PC-3 (cell line): ENCODE data around the gene CPOX. TPM values are rescaled to one million over a fixed set of nuclear protein-coding genes. Genes with fewer than 3 reads are reported as not detected.

Experiments used
- ATAC-seq: fragments of 200-7000 bp; cut with Tn5 transposase; 2 replicates; pipeline ENCODE4 v1.9.1; 2020; ENCODE audit warnings: mild to moderate bottlenecking, moderate library complexity
- BruUV-seq: library from RNA; stranded (reverse); fragments of 400-500 nt; replicated peaks from 2 replicates; lab custom pipeline; 2021; lab: Mats Ljungman, UMichigan
- CTCF ChIA-PET: fragments of 300-600 bp; sonication (Branson Sonifier 250); formaldehyde crosslinking; loops from one replicate; lab custom pipeline; 2022; ENCODE audit warnings: antibody characterized with exemption; lab: Charles Lee
- POLR2A ChIA-PET: fragments of 300-600 bp; sonication (Branson Sonifier 250); formaldehyde crosslinking; loops from one replicate; lab custom pipeline; 2022; ENCODE audit warnings: antibody characterized with exemption; ENCODE audit not compliant: unreplicated experiment; lab: Charles Lee
- DNase-seq: peaks from one replicate; pipeline ENCODE4 v3.0.0-alpha.2; 2015
- H2AFZ ChIP-seq: fragments of 300-600 bp; sonication (generic); 2 replicates; pipeline ENCODE4 v1.6.0; 2016; ENCODE audit warnings: antibody characterized with exemption, low read length
- H3F3A ChIP-seq: fragments of 300-600 bp; sonication (generic); one replicate; pipeline ENCODE4 v1.6.0; 2017; ENCODE audit warnings: antibody characterized with exemption, low read length, control low read depth, mild to moderate bottlenecking; ENCODE audit not compliant: unreplicated experiment
- H3K27ac ChIP-seq: fragments of 300-600 bp; sonication (generic); 2 replicates; pipeline ENCODE4 v1.5.1; 2016; ENCODE audit warnings: mild to moderate bottlenecking, low read length
- H3K27me3 ChIP-seq: fragments of 300-600 bp; sonication (generic); 2 replicates; pipeline ENCODE4 v1.6.1; 2016; ENCODE audit warnings: low read length, mixed read lengths
- H3K36me3 ChIP-seq: fragments of 300-600 bp; sonication (generic); 2 replicates; pipeline ENCODE4 v1.6.1; 2016; ENCODE audit warnings: low read depth, mixed run types, low read length, mixed read lengths
- H3K4me1 ChIP-seq: fragments of 300-600 bp; sonication (generic); 2 replicates; pipeline ENCODE4 v1.5.1; 2016; ENCODE audit warnings: low read length; ENCODE audit not compliant: insufficient read depth
- H3K4me2 ChIP-seq: fragments of 300-600 bp; sonication (generic); 2 replicates; pipeline ENCODE4 v1.6.0; 2016; ENCODE audit warnings: low read length
- H3K4me3 ChIP-seq: fragments of 300-600 bp; sonication (generic); 2 replicates; pipeline ENCODE4 v1.5.1; 2016; ENCODE audit warnings: mild to moderate bottlenecking, low read length, mixed read lengths
- H3K79me2 ChIP-seq: fragments of 300-600 bp; sonication (generic); 2 replicates; pipeline ENCODE4 v1.6.1; 2017; ENCODE audit warnings: low read length, mixed read lengths
- H3K9ac ChIP-seq: fragments of 300-600 bp; sonication (generic); 2 replicates; pipeline ENCODE4 v1.6.0; 2016; ENCODE audit warnings: mild to moderate bottlenecking, low read length
- H3K9me2 ChIP-seq: fragments of 300-600 bp; sonication (generic); replicated peaks from 2 replicates; pipeline ENCODE4 v1.6.1; 2016; ENCODE audit warnings: mixed run types, low read length, mixed read lengths
- H3K9me3 ChIP-seq: fragments of 300-600 bp; sonication (generic); 2 replicates; pipeline ENCODE4 v1.6.1; 2016; ENCODE audit warnings: low read length, mixed read lengths
- H4K20me1 ChIP-seq: fragments of 300-600 bp; sonication (generic); 2 replicates; pipeline ENCODE4 v1.6.1; 2016; ENCODE audit warnings: low read length, mixed read lengths
- EZH2 ChIP-seq: fragments of 300-600 bp; sonication (generic); IDR thresholded peaks from one replicate; pipeline ENCODE4 v1.6.1; 2017; ENCODE audit warnings: antibody characterized with exemption, mild to moderate bottlenecking, low read length; ENCODE audit not compliant: unreplicated experiment
- EZH2phosphoT487 ChIP-seq: fragments of 300-600 bp; sonication (generic); IDR thresholded peaks from 2 replicates; pipeline ENCODE4 v1.6.1; 2018; ENCODE audit warnings: mild to moderate bottlenecking, antibody characterized with exemption, low read length, borderline replicate concordance
- intact Hi-C: fragments of 100-400 bp; cut with micrococcal nuclease; formaldehyde crosslinking; loops from 2 replicates; pipeline ENCODE4 v1.9.0; 2023
- total RNA-seq: library from RNA; depleted of rRNA; stranded (reverse); fragments of >200 nt; gene quantifications from 2 replicates; pipeline ENCODE4 v1.2.3, GENCODE V29; 2014
- TF ChIP-seq, protein P1 (sequence below): fragments of 300-600 bp; sonication (generic); conservative IDR thresholded peaks from 2 replicates; pipeline ENCODE4 v1.5.1; 2017; ENCODE audit warnings: antibody characterized with exemption, low read depth, mild to moderate bottlenecking, low read length

Gene CPOX
- total RNA-seq, 1 experiment from 2014 or later = 62.0 TPM

DNA sequence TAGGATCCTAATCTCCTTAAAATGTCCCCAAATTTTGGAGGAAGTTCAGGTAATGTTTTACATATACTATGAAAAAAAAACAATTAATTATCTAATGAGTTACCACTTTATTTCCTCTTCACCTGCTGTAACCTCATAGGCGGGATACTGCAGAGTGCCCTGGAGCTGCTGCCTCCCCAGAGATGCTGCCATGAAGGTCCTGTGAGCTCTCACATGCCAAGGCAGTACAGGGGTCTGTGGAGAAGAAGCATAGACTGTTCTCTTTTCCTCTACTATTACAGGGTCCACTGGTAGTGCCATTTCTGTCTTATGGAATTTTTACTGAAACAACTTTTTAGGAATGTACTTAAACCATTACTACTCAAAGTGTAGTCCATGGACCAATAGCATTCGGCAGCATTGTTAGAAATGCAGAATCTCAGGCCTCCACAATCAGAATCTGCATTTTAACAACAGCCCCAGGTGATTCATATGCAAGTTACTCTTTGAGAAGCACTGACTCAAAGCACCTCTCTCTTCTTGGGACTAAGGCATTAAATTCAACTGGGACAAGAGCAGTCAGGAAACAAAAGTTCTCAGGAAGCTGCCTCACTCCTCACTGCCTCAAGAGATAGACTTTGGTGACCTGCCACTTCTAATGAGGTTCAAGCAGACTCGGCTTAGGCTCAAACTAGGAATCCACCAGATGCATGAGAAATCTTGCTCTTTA, 30.3 kb upstream of the CPOX start:
- ATAC-seq (no peak), DNase-seq (no peak)
- H2AFZ ChIP-seq = no peak overlapping the region
- ChIA-PET CTCF (no interaction called here), POLR2A (no interaction called here)
- no peak overlapping the region for H3K4me2 ChIP-seq
- TF ChIP-seq, protein P1, sequence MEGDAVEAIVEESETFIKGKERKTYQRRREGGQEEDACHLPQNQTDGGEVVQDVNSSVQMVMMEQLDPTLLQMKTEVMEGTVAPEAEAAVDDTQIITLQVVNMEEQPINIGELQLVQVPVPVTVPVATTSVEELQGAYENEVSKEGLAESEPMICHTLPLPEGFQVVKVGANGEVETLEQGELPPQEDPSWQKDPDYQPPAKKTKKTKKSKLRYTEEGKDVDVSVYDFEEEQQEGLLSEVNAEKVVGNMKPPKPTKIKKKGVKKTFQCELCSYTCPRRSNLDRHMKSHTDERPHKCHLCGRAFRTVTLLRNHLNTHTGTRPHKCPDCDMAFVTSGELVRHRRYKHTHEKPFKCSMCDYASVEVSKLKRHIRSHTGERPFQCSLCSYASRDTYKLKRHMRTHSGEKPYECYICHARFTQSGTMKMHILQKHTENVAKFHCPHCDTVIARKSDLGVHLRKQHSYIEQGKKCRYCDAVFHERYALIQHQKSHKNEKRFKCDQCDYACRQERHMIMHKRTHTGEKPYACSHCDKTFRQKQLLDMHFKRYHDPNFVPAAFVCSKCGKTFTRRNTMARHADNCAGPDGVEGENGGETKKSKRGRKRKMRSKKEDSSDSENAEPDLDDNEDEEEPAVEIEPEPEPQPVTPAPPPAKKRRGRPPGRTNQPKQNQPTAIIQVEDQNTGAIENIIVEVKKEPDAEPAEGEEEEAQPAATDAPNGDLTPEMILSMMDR = no peak
- TF ChIP-seq EZH2 = no peak
- no peak for TF ChIP-seq EZH2phosphoT487
- no peak overlapping the region for H3K27ac ChIP-seq
- H3K79me2 ChIP-seq = no peaks in the 10 kb centered on the region
- H3K27me3 ChIP-seq = no peaks in the 10 kb centered on the region
- H4K20me1 ChIP-seq = no peaks in the 10 kb centered on the region
- no TSS peak for BruUV-seq
- no peak overlapping the region for H3K4me3 ChIP-seq
- H3K36me3 ChIP-seq = no peaks in the 10 kb centered on the region
- no peaks in the 10 kb centered on the region for H3K4me1 ChIP-seq
- no peaks in the 10 kb centered on the region for H3K9me3 ChIP-seq
- no peaks in the 10 kb centered on the region for H3K9me2 ChIP-seq
- H3K9ac ChIP-seq = no peak overlapping the region
- intact Hi-C loops = no loop called here
- H3F3A ChIP-seq = no peaks in the 10 kb centered on the region

DNA sequence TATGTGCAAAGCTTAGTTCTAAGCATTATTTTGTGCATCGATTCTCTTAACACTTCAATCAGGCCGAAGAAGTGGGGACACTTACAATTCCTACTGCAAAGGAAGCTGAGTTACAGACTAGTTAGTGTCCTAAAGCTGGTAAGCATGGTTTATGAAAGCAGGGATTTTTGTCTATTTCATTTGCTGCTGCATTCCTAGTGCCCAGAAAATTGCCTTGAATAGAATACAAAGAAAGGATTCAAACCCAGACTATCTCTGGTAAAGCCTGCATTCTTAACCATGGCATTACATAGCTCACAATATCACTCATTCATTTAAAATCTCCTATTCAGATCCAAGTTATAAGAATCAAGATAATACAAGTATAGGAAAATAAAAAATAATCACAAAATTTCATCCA, 24.4 kb upstream of the CPOX start:
- no peak overlapping the region for H3K4me3 ChIP-seq
- no peaks in the 10 kb centered on the region for H3K36me3 ChIP-seq
- no peak overlapping the region for H3K9ac ChIP-seq
- BruUV-seq = no TSS peak
- intact Hi-C loops = no loop called here
- ATAC-seq (no peak), DNase-seq (no peak)
- POLR2A ChIA-PET = no interaction called here
- CTCF ChIA-PET = no interaction called here
- no peaks in the 10 kb centered on the region for H3K9me3 ChIP-seq
- no peaks in the 10 kb centered on the region for H3F3A ChIP-seq
- H4K20me1 ChIP-seq = no peaks in the 10 kb centered on the region
- H3K27me3 ChIP-seq = no peaks in the 10 kb centered on the region
- H2AFZ ChIP-seq = no peak overlapping the region
- no peaks in the 10 kb centered on the region for H3K9me2 ChIP-seq
- no peaks in the 10 kb centered on the region for H3K79me2 ChIP-seq
- no peaks in the 10 kb centered on the region for H3K4me1 ChIP-seq
- H3K27ac ChIP-seq = no peak overlapping the region
- H3K4me2 ChIP-seq = no peak overlapping the region
- no peak for TF ChIP-seq EZH2
- no peak for TF ChIP-seq EZH2phosphoT487
- TF ChIP-seq, protein P1 = no peak

DNA sequence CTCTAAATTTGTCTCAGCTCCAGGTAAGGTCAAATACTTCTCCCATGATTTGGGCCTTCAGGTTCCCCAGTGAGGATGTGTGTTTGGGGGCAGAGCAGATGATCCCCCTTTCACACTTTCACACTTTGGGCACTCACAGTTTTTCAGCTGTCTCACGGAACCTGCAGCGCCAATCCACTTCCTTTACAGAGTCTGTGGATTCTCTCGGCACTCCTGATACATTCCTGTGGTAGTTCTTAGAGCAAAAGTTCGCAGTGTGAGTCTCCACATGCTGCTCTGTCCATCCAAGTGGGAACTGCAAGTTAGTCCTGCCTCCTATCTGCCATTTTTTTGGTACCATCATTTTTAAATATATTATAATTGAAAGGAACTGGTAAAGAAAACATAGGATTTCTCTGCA, 20.2 kb upstream of the CPOX start:
- Histone ChIP-seq H3K36me3 (no peaks in the 10 kb centered on the region), H3K4me2 (no peak overlapping the region), H3K27ac (no peak overlapping the region), H3K79me2 (no peaks in the 10 kb centered on the region), H3K27me3 (no peaks in the 10 kb centered on the region), H3F3A (no peaks in the 10 kb centered on the region), H3K9me2 (no peaks in the 10 kb centered on the region), H3K4me3 (no peak overlapping the region), H3K4me1 (no peaks in the 10 kb centered on the region), H3K9me3 (no peaks in the 10 kb centered on the region), H3K9ac (no peak overlapping the region), H2AFZ (no peak overlapping the region), H4K20me1 (no peaks in the 10 kb centered on the region)
- ChIA-PET CTCF (no interaction called here), POLR2A (no interaction called here)
- intact Hi-C loops = no loop called here
- TF ChIP-seq EZH2 = no peak
- TF ChIP-seq EZH2phosphoT487 = no peak
- TF ChIP-seq, protein P1 = no peak
- BruUV-seq = no TSS peak
- ATAC-seq = no peak
- no peak for DNase-seq
